Measurements from ENCODE around the gene NFYA. TPM values are rescaled to one million over a fixed set of nuclear protein-coding genes. Genes with fewer than 3 reads are reported as not detected.

Gene NFYA
- total RNA-seq, 1 experiment from 2014 or later, result 43.0 TPM

DNA sequence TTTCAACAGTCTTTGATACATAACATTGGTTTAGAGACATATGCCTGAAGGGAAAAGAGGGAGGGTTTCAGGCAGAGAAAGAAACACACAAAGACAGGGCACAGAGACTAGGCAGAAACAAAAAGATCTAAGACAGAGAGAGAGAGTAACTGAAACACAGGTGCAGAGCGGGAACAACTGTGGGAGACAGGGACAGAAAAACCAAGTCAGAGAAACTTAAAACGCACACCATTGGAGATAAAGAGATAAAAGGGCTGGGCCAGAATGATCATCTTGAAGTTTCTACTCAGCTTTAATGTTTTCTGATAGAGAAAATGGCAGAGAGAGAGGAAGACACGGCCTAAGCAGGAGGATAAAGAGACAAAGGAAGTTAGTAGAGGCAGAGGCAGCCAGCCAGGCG lies 45.5 kb upstream of the NFYA start:
- Histone ChIP-seq H2BK120ac (ENCODE audit: low read depth, low read length, poor library complexity, severe bottlenecking) (no peak overlapping the region), H3K27me3 (ENCODE audit: insufficient read depth, low read length) (no peaks in the 10 kb centered on the region), H4K8ac (replicated peaks; ENCODE audit: insufficient read length, low read depth, low read length) (no peak overlapping the region), H2BK5ac (ENCODE audit: insufficient read length, low read length) (no peak overlapping the region), H3K27ac (ENCODE audit: insufficient read length, low read depth, low read length) (no peak overlapping the region), H2AFZ (ENCODE audit: low read length) (no peak overlapping the region), H3K4me2 (ENCODE audit: insufficient read depth, insufficient read length, low read length) (peak overlapping the region; percentile 61), H3K4ac (ENCODE audit: low read depth, low read length) (no peak overlapping the region), H3K56ac (ENCODE audit: insufficient read length, low read depth, low read length) (no peak overlapping the region), H3K9me3 (ENCODE audit: control insufficient read depth, low read depth, low read length) (no peaks in the 10 kb centered on the region), H4K5ac (ENCODE audit: insufficient read length, low read depth, low read length) (no peak overlapping the region), H3K18ac (ENCODE audit: insufficient read length, low read depth, low read length) (peak overlapping the region; percentile 31), H3K23ac (ENCODE audit: insufficient read length, low read depth, low read length) (no peak overlapping the region), H2AK5ac (ENCODE audit: insufficient read length, low read length) (no peak overlapping the region), H4K91ac (ENCODE audit: insufficient read length, low read depth, low read length) (no peak overlapping the region), H2BK20ac (ENCODE audit: low read depth, low read length, poor library complexity, severe bottlenecking) (no peak overlapping the region), H2BK15ac (ENCODE audit: low read depth, low read length) (no peak overlapping the region), H3K14ac (ENCODE audit: insufficient read depth, low read length) (peak overlapping the region; percentile 77; the same call in 1 of the 2 replicates), H2BK12ac (ENCODE audit: insufficient read length, low read depth, low read length) (no peak overlapping the region), H3K79me1 (ENCODE audit: insufficient read depth, low read depth, low read length, poor library complexity, severe bottlenecking) (no peaks in the 10 kb centered on the region), H3K4me1 (ENCODE audit: insufficient read depth, low read length) (peaks cover 8% of the 10 kb centered on the region), H3K79me2 (ENCODE audit: insufficient read depth, low read length) (no peaks in the 10 kb centered on the region), H3T11ph (ENCODE audit: low read length) (no peak overlapping the region), H3K9ac (ENCODE audit: extremely low read depth, insufficient read length, low read length) (peak overlapping the region; percentile 13), H4K20me1 (ENCODE audit: control insufficient read depth, insufficient read depth, insufficient read length) (no peaks in the 10 kb centered on the region), H3K23me2 (ENCODE audit: insufficient read length, low read depth, low read length, poor library complexity, severe bottlenecking) (peaks cover 8% of the 10 kb centered on the region)
- no CpG with 5 or more reads among the region's 4 CpGs for WGBS (ENCODE audit: extremely low coverage, insufficient read length, low lambda C conversion rate)
- Mint-ChIP-seq H3K27ac (peak overlapping the region in 2 of 3 experiments; percentile 1 to 10; a peak in 3 of 7 replicates), H3K4me3 (peak overlapping the region; percentile 68 to 81), H3K27me3 (ENCODE audit: low read depth) (no peaks in the 10 kb centered on the region), H3K4me1 (peaks cover 22% of the 10 kb centered on the region in 2 experiments), H3K36me3 (ENCODE audit: insufficient read depth in 1 of 3, low read depth in 3 of 3) (0 out of 7 replicates have a peak, but pooled peaks cover 0 to 4% (median 0%) of the 10 kb centered on the region in 3 experiments), H3K9me3 (no peaks in the 10 kb centered on the region)
- no peak for DNase-seq
- TF ChIP-seq, protein P1, sequence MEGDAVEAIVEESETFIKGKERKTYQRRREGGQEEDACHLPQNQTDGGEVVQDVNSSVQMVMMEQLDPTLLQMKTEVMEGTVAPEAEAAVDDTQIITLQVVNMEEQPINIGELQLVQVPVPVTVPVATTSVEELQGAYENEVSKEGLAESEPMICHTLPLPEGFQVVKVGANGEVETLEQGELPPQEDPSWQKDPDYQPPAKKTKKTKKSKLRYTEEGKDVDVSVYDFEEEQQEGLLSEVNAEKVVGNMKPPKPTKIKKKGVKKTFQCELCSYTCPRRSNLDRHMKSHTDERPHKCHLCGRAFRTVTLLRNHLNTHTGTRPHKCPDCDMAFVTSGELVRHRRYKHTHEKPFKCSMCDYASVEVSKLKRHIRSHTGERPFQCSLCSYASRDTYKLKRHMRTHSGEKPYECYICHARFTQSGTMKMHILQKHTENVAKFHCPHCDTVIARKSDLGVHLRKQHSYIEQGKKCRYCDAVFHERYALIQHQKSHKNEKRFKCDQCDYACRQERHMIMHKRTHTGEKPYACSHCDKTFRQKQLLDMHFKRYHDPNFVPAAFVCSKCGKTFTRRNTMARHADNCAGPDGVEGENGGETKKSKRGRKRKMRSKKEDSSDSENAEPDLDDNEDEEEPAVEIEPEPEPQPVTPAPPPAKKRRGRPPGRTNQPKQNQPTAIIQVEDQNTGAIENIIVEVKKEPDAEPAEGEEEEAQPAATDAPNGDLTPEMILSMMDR (conservative IDR thresholded peaks at IDR 0.05), result no peak

All from H9 (cell line).